Smooth muscle cell (in vitro differentiated cells): ENCODE measurements around the gene ZFYVE19. TPM values are rescaled to one million over a fixed set of nuclear protein-coding genes. Genes with fewer than 3 reads are reported as not detected.

Experiments used
- DNase-seq: peaks from one replicate; lab custom pipeline; 2025; ENCODE audit not compliant: unreplicated experiment; lab: John Stamatoyannopoulos, UW
- H2AFZ ChIP-seq: fragments of 200-600 bp; sonication (generic); 2 replicates; pipeline ENCODE4 v1.6.0; 2016; ENCODE audit warnings: antibody characterized with exemption, low read depth, mild to moderate bottlenecking
- H3F3A ChIP-seq: fragments of 200-600 bp; sonication (generic); 2 replicates; pipeline ENCODE4 v1.6.0; 2017; ENCODE audit warnings: antibody characterized with exemption, low read depth
- H3K27ac ChIP-seq: fragments of 200-600 bp; sonication (generic); 2 replicates; pipeline ENCODE4 v1.5.1; 2016; ENCODE audit warnings: low read depth, mild to moderate bottlenecking
- H3K27me3 ChIP-seq: fragments of 200-600 bp; sonication (generic); 2 replicates; pipeline ENCODE4 v1.6.1; 2016; ENCODE audit warnings: low read depth, mild to moderate bottlenecking
- H3K36me3 ChIP-seq: fragments of 200-600 bp; sonication (generic); 2 replicates; pipeline ENCODE4 v1.5.1; 2016; ENCODE audit warnings: low read depth
- H3K4me1 ChIP-seq: fragments of 200-600 bp; sonication (generic); 2 replicates; pipeline ENCODE4 v1.5.1; 2016; ENCODE audit warnings: low read depth
- H3K4me2 ChIP-seq: fragments of 200-600 bp; sonication (generic); 2 replicates; pipeline ENCODE4 v1.6.0; 2016; ENCODE audit warnings: mild to moderate bottlenecking
- H3K4me3 ChIP-seq: fragments of 200-600 bp; sonication (generic); 2 replicates; pipeline ENCODE4 v1.5.1; 2016; ENCODE audit warnings: mild to moderate bottlenecking
- H3K79me2 ChIP-seq: fragments of 200-600 bp; sonication (generic); 2 replicates; pipeline ENCODE4 v1.6.0; 2016; ENCODE audit warnings: low read depth, mild to moderate bottlenecking
- H3K9ac ChIP-seq: fragments of 200-600 bp; sonication (generic); 2 replicates; pipeline ENCODE4 v1.6.0; 2016; ENCODE audit warnings: low read depth
- H3K9me3 ChIP-seq: fragments of 200-600 bp; sonication (generic); replicated peaks from 2 replicates; pipeline ENCODE4 v1.5.1; 2016; ENCODE audit warnings: low read depth
- H4K20me1 ChIP-seq: fragments of 200-600 bp; sonication (generic); 2 replicates; pipeline ENCODE4 v1.6.0; 2016; ENCODE audit warnings: low read depth
- WGBS: methylation state at CpG from one replicate; pipeline ENCODE4 v1.1.7; 2016; ENCODE audit warnings: low lambda C conversion rate; 5-methylcytosine and 5-hydroxymethylcytosine counted together
- polyA plus RNA-seq: library from polyadenylated mRNA; unstranded; fragments of >200 nt; fragmentation: Nextera tagmentation; extraction: Ambion mirVana; gene quantifications from 2 replicates; pipeline ENCODE4 v1.2.1, GENCODE V29; 2016
- total RNA-seq: library from RNA; depleted of rRNA; stranded (reverse); fragments of >200 nt; gene quantifications from 2 replicates; pipeline ENCODE4 v1.2.3, GENCODE V29; 2014
- TF ChIP-seq, protein P1 (sequence below): fragments of 200-600 bp; sonication (generic); IDR thresholded peaks from 2 replicates; pipeline ENCODE4 v1.5.1; 2017; ENCODE audit warnings: borderline replicate concordance, mild to moderate bottlenecking, antibody characterized with exemption; ENCODE audit not compliant: insufficient read depth, poor library complexity, severe bottlenecking

Gene ZFYVE19
- total and polyA plus RNA-seq, 2 experiments from 2014 or later, result 16.5 to 30.1 TPM

DNA sequence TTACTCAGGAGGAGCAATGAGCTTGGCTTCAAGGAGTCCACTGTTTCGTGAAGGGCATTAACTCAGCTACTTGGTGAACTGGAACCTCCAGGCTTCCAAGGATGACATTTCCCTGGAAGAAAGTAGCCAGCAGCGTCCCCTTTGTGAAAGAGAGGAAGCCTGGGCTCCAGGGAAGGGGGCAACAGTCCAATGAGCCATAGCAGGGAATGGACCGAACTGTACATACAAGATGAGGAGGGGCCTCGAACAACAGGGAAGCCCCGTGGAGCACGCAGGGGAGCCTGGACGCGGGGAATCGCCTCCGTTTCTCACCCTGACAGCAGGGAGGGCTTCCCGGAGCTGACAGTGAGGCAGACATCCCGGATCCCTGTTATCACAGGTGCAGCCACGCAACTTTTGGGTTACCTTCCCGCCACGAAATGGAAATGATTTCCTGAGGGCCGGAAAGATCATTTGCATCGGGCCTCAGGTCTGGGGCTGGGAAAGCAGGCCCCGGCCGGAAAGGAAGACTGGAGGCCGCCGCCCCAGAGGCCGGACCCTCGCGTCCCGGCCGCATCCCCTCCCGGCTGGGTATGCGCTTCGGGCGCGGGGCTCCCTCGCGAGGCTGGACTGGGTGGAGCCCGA is 36.5 kb downstream of the ZFYVE19 start:
- Histone ChIP-seq H3K4me1 (peaks cover 12% of the 10 kb centered on the region), H3K9ac (no peak overlapping the region), H3K36me3 (no peaks in the 10 kb centered on the region), H3K79me2 (peaks cover 4% of the 10 kb centered on the region), H3F3A (no peaks in the 10 kb centered on the region), H3K4me3 (peak overlapping the region; percentile 79), H4K20me1 (peaks cover 10% of the 10 kb centered on the region), H3K9me3 (no peaks in the 10 kb centered on the region), H3K27ac (peak overlapping the region; percentile 45), H3K27me3 (no peaks in the 10 kb centered on the region), H2AFZ (peak overlapping the region; percentile 21), H3K4me2 (peak overlapping the region; percentile 95)
- DNase-seq, result no peak
- TF ChIP-seq, protein P1, sequence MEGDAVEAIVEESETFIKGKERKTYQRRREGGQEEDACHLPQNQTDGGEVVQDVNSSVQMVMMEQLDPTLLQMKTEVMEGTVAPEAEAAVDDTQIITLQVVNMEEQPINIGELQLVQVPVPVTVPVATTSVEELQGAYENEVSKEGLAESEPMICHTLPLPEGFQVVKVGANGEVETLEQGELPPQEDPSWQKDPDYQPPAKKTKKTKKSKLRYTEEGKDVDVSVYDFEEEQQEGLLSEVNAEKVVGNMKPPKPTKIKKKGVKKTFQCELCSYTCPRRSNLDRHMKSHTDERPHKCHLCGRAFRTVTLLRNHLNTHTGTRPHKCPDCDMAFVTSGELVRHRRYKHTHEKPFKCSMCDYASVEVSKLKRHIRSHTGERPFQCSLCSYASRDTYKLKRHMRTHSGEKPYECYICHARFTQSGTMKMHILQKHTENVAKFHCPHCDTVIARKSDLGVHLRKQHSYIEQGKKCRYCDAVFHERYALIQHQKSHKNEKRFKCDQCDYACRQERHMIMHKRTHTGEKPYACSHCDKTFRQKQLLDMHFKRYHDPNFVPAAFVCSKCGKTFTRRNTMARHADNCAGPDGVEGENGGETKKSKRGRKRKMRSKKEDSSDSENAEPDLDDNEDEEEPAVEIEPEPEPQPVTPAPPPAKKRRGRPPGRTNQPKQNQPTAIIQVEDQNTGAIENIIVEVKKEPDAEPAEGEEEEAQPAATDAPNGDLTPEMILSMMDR, result no peak
- 7% methylated on average over 34 of the region's 34 CpGs for WGBS

DNA sequence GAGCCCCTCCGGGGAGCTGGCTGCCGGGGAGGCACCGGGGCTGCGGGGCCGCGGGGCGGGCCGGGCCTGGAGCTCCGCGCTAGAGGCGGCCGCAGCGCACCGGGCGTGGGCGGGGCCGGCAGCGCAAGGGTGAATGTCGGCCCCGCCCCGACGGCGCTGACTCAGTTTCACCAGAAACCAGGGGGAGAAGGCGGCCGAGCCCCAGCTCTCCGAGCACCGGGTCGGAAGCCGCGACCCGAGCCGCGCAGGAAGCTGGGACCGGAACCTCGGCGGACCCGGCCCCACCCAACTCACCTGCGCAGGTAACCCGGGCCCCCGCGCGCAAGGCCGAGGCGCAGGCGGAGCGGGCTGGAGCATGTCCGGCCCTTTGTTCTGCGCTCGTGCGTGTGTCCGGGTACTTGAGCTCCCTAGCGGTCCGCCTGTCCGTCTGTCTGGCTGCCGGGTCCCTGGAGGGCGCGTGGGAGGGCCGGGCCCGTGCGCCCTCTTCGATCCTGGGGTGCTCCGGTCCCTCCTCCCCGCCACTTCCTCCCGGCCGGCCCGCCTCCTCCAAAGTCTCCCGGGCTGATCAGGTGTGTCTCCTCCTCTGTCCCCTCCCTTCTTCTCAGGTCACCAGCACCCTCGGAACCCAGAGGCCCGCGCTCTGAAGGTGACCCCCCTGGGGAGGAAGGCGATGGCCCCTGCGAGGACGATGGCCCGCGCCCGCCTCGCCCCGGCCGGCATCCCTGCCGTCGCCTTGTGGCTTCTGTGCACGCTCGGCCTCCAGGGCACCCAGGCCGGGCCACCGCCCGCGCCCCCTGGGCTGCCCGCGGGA is 37.2 kb downstream of the ZFYVE19 start, which contains the start of gene SPINT1:
SPINT1 (plus strand) TSS at position 164 of the 811 bp plus-strand sequence; CDS start at position 671, 507 bp downstream.
- H3K9me3 ChIP-seq, result no peaks in the 10 kb centered on the region
- TF ChIP-seq, protein P1, result no peak
- DNase-seq, result no peak
- peak within 1 kb of the TSS; percentile 79 for H3K9ac ChIP-seq
- H2AFZ ChIP-seq, result peak within 1 kb of the TSS; percentile 47
- WGBS, result 1% methylated on average over 72 of the region's 89 CpGs
- H3F3A ChIP-seq, result no peaks in the 10 kb centered on the region
- H3K79me2 ChIP-seq, result peaks cover 4% of the 10 kb centered on the region
- no peaks in the 10 kb centered on the region for H3K36me3 ChIP-seq
- H3K4me2 ChIP-seq, result peak within 1 kb of the TSS; percentile 95
- no peaks in the 10 kb centered on the region for H3K27me3 ChIP-seq
- peak within 1 kb of the TSS; percentile 79 for H3K4me3 ChIP-seq
- H4K20me1 ChIP-seq, result peaks cover 11% of the 10 kb centered on the region
- H3K4me1 ChIP-seq, result peaks cover 12% of the 10 kb centered on the region
- peak within 1 kb of the TSS; percentile 88 for H3K27ac ChIP-seq

DNA sequence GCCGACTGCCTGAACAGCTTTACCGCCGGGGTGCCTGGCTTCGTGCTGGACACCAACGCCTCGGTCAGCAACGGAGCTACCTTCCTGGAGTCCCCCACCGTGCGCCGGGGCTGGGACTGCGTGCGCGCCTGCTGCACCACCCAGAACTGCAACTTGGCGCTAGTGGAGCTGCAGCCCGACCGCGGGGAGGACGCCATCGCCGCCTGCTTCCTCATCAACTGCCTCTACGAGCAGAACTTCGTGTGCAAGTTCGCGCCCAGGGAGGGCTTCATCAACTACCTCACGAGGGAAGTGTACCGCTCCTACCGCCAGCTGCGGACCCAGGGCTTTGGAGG is 37.8 kb downstream of the ZFYVE19 start:
- no peak for DNase-seq
- H3K27me3 ChIP-seq, result no peaks in the 10 kb centered on the region
- 3% methylated on average over 28 of the region's 28 CpGs for WGBS
- H2AFZ ChIP-seq, result peak overlapping the region; percentile 47
- H3K4me3 ChIP-seq, result peak overlapping the region; percentile 79
- peak overlapping the region; percentile 88 for H3K27ac ChIP-seq
- no peaks in the 10 kb centered on the region for H3K9me3 ChIP-seq
- peak overlapping the region; percentile 95 for H3K4me2 ChIP-seq
- H3K4me1 ChIP-seq, result peaks cover 12% of the 10 kb centered on the region
- H4K20me1 ChIP-seq, result peaks cover 11% of the 10 kb centered on the region
- H3K36me3 ChIP-seq, result no peaks in the 10 kb centered on the region
- peaks cover 4% of the 10 kb centered on the region for H3K79me2 ChIP-seq
- TF ChIP-seq, protein P1, result no peak
- no peaks in the 10 kb centered on the region for H3F3A ChIP-seq
- peak overlapping the region; percentile 79 for H3K9ac ChIP-seq
